HFFc6 (cell line): ENCODE data around the gene PPARG. TPM values are rescaled to one million over a fixed set of nuclear protein-coding genes. Genes with fewer than 3 reads are reported as not detected.
"Not testable (repeated sequence)": the region's sequence is repeated elsewhere in the genome, so short reads cannot be mapped to it uniquely, and the experiment has no call there.

Experiments
- DNase-seq: peaks from one replicate; pipeline ENCODE4 v3.0.0-alpha.2; 2018
- H3K27ac Mint-ChIP-seq: 2 replicates; pipeline ENCODE4 v1.8.0; 2020; ENCODE audit warnings: mild to moderate bottlenecking, mixed read lengths
- H3K27me3 Mint-ChIP-seq: 2 replicates; pipeline ENCODE4 v1.8.0; 2021; ENCODE audit warnings: mild to moderate bottlenecking, moderate library complexity, mixed read lengths; ENCODE audit not compliant: insufficient read depth
- H3K36me3 Mint-ChIP-seq: 2 replicates; pipeline ENCODE4 v1.8.0; 2021; ENCODE audit warnings: low read depth, mixed read lengths
- H3K4me1 Mint-ChIP-seq: 2 replicates; pipeline ENCODE4 v1.8.0; 2020; ENCODE audit warnings: low read depth, mixed read lengths
- H3K4me3 Mint-ChIP-seq: 2 replicates; pipeline ENCODE4 v1.8.0; 2020; ENCODE audit warnings: mild to moderate bottlenecking, moderate library complexity, mixed read lengths
- H3K9me3 Mint-ChIP-seq: 2 replicates; pipeline ENCODE4 v1.8.0; 2020; ENCODE audit warnings: mild to moderate bottlenecking, mixed read lengths
- CTCF ChIP-seq: fragments of 200-600 bp; sonication (generic); IDR thresholded peaks from 2 replicates; pipeline ENCODE4 v1.5.0; 2021; ENCODE audit warnings: antibody characterized with exemption, mild to moderate bottlenecking
- total RNA-seq, 6 experiments: library from RNA; stranded (reverse); fragmentation: NEBNext Ultra II Directional; extraction: Animal tissue kit (Norgen Biotek cat#: 25700); gene quantifications; 2 replicates in 1 of 6; 3 replicates in 5 of 6; pipeline ENCODE4 v1.2.3, GENCODE V29; 2021

Gene PPARG
- total RNA-seq, 6 experiments from 2014 or later = 3.7 to 4.8 (median 4.0) TPM

DNA sequence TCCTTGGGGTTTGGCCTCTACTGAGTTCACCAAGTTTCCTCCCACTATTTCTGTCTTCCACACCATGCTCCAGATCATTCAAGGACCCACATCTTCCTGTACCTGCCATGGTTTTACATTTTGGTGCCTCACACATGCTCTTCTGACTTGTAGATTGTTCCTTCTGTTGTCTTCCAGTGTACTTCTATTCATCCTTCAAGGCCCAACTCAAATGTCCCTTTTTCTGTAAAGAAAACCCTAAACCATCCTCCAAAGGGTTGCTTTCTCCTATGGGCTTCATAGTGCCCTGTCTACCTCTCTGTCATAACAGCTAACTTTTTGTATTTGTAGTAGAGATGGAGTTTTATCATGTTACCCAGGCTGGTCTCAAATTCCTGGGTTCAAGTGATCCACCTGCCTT, 175.3 kb downstream of the PPARG start:
- H3K36me3 Mint-ChIP-seq = no peaks in the 10 kb centered on the region
- H3K9me3 Mint-ChIP-seq = no peaks in the 10 kb centered on the region
- TF ChIP-seq CTCF = no peak

DNA sequence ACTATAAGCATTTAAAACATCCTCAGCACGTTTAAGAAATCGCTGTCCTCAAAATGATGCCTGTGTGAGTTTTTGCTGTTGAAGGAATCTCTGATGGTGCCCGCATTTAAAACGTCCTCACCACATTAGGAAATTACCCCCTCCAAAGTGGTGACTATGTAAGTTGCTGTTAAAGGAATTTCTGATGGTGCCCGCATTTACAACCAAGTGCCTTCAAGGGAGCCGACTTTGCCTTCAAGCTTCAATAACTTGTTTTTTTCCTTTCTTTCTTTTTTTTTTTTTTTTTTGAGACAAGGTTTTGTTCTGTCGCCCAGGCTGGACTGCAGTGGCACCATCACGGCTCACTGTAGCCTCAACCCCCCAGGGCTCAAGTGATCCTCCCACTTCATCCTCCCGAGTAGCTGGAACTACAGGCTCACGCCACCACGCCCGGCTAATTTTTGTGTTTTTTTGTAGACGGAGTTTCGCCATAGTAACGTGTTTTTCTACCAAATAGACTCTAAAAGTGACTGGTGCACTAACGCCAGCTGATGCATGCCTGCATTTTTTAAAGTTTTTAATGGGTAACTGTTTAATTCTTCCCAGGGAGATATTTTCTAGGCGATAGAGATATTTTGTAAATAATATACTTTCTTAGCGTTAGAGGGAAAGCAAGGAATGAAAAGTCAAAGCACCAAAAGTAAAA, 176.4 kb downstream of the PPARG start:
- Mint-ChIP-seq H3K4me3 (no peak overlapping the region), H3K36me3 (no peaks in the 10 kb centered on the region), H3K9me3 (no peaks in the 10 kb centered on the region), H3K4me1 (peaks cover 14% of the 10 kb centered on the region), H3K27ac (no peak overlapping the region), H3K27me3 (peaks cover 10% of the 10 kb centered on the region)
- TF ChIP-seq CTCF = no peak
- no peak for DNase-seq

More for the DNA sequence above, 175.3 kb downstream of the PPARG start:
- Mint-ChIP-seq H3K4me1 (peaks cover 7% of the 10 kb centered on the region), H3K27me3 (peaks cover 14% of the 10 kb centered on the region), H3K27ac (no peak overlapping the region), H3K4me3 (no peak overlapping the region)
- no peak for DNase-seq

- H3K27ac Mint-ChIP-seq = no peak overlapping the region
- no peak for DNase-seq
- H3K4me1 Mint-ChIP-seq = peaks cover 16% of the 10 kb centered on the region
- H3K36me3 Mint-ChIP-seq = no peaks in the 10 kb centered on the region
- no peak for TF ChIP-seq CTCF
- no peaks in the 10 kb centered on the region for H3K9me3 Mint-ChIP-seq
- H3K27me3 Mint-ChIP-seq = peaks cover 10% of the 10 kb centered on the region
- H3K4me3 Mint-ChIP-seq = no peak overlapping the region
These were observed 177.0 kb downstream of the PPARG start for GRCh38 chr3:12465836-12466225.

DNA sequence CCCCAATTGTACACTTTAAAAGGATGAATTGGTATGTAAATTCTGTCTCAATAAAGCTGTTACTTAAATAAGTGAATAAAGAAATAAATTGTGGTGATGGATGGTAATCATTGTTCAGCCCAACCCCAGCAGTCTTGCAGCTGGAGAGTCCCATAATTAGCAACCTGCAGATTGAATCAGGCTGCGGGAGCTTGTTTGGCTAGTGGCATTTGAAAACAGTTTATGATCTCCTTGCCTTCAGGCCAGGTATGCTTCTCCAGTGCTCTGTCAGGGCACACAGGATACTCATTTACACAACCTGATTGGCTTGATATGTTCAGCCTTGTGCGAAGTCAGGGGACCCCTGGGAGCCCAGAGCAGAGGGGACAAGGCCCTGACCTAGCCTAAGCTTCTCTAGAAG, 178.9 kb downstream of the PPARG start:
- Mint-ChIP-seq H3K4me1 (peaks cover 14% of the 10 kb centered on the region), H3K36me3 (no peaks in the 10 kb centered on the region), H3K9me3 (no peaks in the 10 kb centered on the region), H3K27ac (no peak overlapping the region), H3K27me3 (peaks cover 10% of the 10 kb centered on the region), H3K4me3 (no peak overlapping the region)
- TF ChIP-seq CTCF = no peak
- no peak for DNase-seq

DNA sequence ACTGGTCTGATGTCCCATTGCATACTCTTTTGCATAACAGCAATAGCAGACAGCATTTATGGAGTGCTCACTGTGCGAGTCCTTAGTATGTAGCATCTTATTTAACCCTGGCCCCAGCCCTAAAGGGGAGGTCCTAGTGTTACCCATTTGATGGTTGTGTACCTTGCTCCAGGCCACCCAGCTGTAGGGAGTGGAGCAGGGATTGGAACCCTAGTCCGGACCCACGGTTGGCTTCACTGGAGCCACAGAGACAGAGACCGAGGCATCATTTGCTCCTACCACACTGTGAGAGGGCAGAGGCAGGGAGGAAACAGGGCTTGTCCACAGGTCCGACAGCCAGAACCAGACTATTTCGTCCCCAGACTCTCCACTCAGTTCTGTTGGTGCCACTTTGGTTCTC, 179.4 kb downstream of the PPARG start:
- Mint-ChIP-seq H3K36me3 (no peaks in the 10 kb centered on the region), H3K4me1 (peaks cover 19% of the 10 kb centered on the region), H3K27me3 (peaks cover 10% of the 10 kb centered on the region), H3K27ac (no peak overlapping the region), H3K4me3 (no peak overlapping the region), H3K9me3 (no peaks in the 10 kb centered on the region)
- TF ChIP-seq CTCF = no peak
- DNase-seq = no peak

DNA sequence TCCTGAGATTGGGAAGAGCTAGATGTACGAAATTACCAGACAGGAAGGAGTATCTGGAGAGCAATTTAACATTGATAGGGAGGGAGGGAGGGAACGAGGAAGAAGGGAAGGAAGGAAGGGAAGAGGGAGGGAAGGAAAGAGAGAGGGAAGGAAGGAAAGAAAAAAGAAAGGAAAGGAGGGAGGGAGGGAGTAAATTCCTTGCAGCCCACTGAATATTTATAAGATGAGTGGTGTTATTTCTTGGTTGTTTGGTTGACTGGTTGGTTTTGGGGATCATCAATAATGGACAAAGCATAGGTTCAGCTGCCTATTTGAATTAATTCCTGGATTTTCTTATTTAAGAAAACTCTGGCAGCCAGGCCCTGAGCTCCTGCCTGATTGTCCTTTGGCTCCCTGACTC, 179.9 kb downstream of the PPARG start:
- Mint-ChIP-seq H3K9me3 (no peaks in the 10 kb centered on the region), H3K27me3 (peaks cover 10% of the 10 kb centered on the region), H3K4me3 (no peak overlapping the region), H3K4me1 (peaks cover 24% of the 10 kb centered on the region), H3K27ac (no peak overlapping the region), H3K36me3 (no peaks in the 10 kb centered on the region)
- TF ChIP-seq CTCF = no peak
- DNase-seq = no peak

DNA sequence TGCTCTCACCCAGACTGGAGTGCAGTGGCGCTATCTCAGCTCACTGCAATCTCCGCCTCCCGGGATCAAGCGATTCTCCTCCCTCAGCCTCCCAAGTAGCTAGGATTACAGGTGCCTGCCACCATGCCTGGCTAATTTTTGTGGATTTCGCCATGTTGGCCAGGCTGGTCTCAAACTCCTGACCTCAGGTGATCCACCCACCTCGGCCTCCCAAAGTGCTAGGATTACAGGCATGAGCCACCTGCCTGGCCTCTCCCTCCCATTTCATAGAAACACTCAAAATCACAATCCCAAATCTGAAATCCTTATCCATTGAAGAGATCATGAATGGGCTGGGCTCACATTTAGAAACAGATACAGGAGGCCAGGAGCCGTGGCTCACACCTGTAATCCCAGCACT, 180.4 kb downstream of the PPARG start:
- not testable (repeated sequence) for H3K9me3 Mint-ChIP-seq, H3K27me3 Mint-ChIP-seq, H3K4me3 Mint-ChIP-seq, DNase-seq, H3K27ac Mint-ChIP-seq, H3K36me3 Mint-ChIP-seq
- H3K4me1 Mint-ChIP-seq = peaks cover 24% of the 10 kb centered on the region
